Lower leg skin (tissue), 3 donors: Measurements from ENCODE around the gene FUT8.

Experiments used
- POLR2A ChIP-seq, 2 donors: fragments of 450-650 bp; IDR thresholded peaks; one replicate each; pipeline ENCODE4 v1.6.1; 2016 to 2017; ENCODE audit warnings: antibody characterized with exemption in 2 of 2, mild to moderate bottlenecking in 1 of 2, moderate library complexity in 1 of 2
- TF ChIP-seq, protein P1 (sequence below), 3 donors: fragments of 450-650 bp; IDR thresholded peaks; one replicate each; pipeline ENCODE4 v1.5.1; 2016; ENCODE audit warnings: antibody characterized with exemption in 3 of 3, mild to moderate bottlenecking in 3 of 3, moderate library complexity in 2 of 3

DNA sequence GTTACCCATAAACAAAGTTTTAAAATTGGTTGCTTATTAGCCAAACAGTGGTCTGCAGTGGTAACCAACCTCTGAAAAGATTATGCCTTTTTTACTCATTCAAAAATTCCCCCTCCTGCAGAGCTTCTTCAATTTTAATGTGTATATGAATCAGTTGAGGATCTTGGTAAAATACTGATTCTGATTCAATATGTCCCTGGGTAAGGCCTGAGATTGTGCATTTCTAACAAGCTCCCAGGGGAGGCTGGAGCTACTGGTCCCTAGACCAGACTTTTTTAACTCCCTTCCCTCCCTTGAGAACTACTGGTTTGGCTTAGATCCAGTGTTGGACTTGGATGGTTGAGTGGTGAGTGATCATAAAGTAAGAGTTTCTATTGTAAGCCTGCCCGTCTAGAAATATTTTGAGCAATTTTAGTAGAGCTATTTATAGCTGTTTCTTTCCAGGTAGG, 90.2 kb downstream of the FUT8 start:
- TF ChIP-seq, protein P1, sequence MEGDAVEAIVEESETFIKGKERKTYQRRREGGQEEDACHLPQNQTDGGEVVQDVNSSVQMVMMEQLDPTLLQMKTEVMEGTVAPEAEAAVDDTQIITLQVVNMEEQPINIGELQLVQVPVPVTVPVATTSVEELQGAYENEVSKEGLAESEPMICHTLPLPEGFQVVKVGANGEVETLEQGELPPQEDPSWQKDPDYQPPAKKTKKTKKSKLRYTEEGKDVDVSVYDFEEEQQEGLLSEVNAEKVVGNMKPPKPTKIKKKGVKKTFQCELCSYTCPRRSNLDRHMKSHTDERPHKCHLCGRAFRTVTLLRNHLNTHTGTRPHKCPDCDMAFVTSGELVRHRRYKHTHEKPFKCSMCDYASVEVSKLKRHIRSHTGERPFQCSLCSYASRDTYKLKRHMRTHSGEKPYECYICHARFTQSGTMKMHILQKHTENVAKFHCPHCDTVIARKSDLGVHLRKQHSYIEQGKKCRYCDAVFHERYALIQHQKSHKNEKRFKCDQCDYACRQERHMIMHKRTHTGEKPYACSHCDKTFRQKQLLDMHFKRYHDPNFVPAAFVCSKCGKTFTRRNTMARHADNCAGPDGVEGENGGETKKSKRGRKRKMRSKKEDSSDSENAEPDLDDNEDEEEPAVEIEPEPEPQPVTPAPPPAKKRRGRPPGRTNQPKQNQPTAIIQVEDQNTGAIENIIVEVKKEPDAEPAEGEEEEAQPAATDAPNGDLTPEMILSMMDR (IDR thresholded peaks at IDR 0.05), result no peak
- no peak for TF ChIP-seq POLR2A (IDR thresholded peaks at IDR 0.05)
